ENCODE data around the gene MAP7D3.
"Not testable (repeated sequence)": the region's sequence is repeated elsewhere in the genome, so short reads cannot be mapped to it uniquely, and the experiment has no call there.

The MAP7D3 gene

GRCh38 chrX:136262812-136263315 lies 11.7 kb upstream of the MAP7D3 start:
- Mint-ChIP-seq H3K4me1 (ENCODE audit: low read depth) (peaks cover 18% of the 10 kb centered on the region), H3K9me3 (no peaks in the 10 kb centered on the region), H3K36me3 (ENCODE audit: low read depth) (no peaks in the 10 kb centered on the region), H3K4me3 (no peak overlapping the region), H3K27me3 (ENCODE audit: low read depth) (no peaks in the 10 kb centered on the region), H3K27ac (no peak overlapping the region)
- no peak for DNase-seq (ENCODE audit: low spot score)

- no peaks in the 10 kb centered on the region for H3K36me3 Mint-ChIP-seq (ENCODE audit: low read depth)
- DNase-seq (ENCODE audit: low spot score) = no peak
- no peak overlapping the region for H3K27ac Mint-ChIP-seq
- no peak overlapping the region for H3K4me3 Mint-ChIP-seq
- no peaks in the 10 kb centered on the region for H3K27me3 Mint-ChIP-seq (ENCODE audit: low read depth)
- H3K4me1 Mint-ChIP-seq (ENCODE audit: low read depth) = peaks cover 18% of the 10 kb centered on the region
- H3K9me3 Mint-ChIP-seq = no peaks in the 10 kb centered on the region
Measured at GRCh38 chrX:136262243-136262642, 11.0 kb upstream of the MAP7D3 start.

GRCh38 chrX:136261321-136261720 lies 10.1 kb upstream of the MAP7D3 start:
- H3K27ac Mint-ChIP-seq = no peak overlapping the region
- no peaks in the 10 kb centered on the region for H3K9me3 Mint-ChIP-seq
- H3K4me1 Mint-ChIP-seq (ENCODE audit: low read depth) = peaks cover 18% of the 10 kb centered on the region
- H3K4me3 Mint-ChIP-seq = no peak overlapping the region
- H3K27me3 Mint-ChIP-seq (ENCODE audit: low read depth) = no peaks in the 10 kb centered on the region
- DNase-seq (ENCODE audit: low spot score) = no peak
- H3K36me3 Mint-ChIP-seq (ENCODE audit: low read depth) = no peaks in the 10 kb centered on the region

GRCh38 chrX:136260776-136261175 lies 9.6 kb upstream of the MAP7D3 start:
- H3K27ac Mint-ChIP-seq = no peak overlapping the region
- no peak overlapping the region for H3K4me3 Mint-ChIP-seq

GRCh38 chrX:136259543-136259942 lies 8.3 kb upstream of the MAP7D3 start:
- peak overlapping the region; percentile 53 for H3K4me3 Mint-ChIP-seq
- H3K9me3 Mint-ChIP-seq = no peaks in the 10 kb centered on the region
- no peak for DNase-seq (ENCODE audit: low spot score)
- no peaks in the 10 kb centered on the region for H3K27me3 Mint-ChIP-seq (ENCODE audit: low read depth)
- peaks cover 18% of the 10 kb centered on the region for H3K4me1 Mint-ChIP-seq (ENCODE audit: low read depth)
- H3K27ac Mint-ChIP-seq = peak overlapping the region; percentile 82
- H3K36me3 Mint-ChIP-seq (ENCODE audit: low read depth) = no peaks in the 10 kb centered on the region

More at GRCh38 chrX:136260776-136261175, 9.6 kb upstream of the MAP7D3 start:
- DNase-seq (ENCODE audit: low spot score) = no peak
- no peaks in the 10 kb centered on the region for H3K36me3 Mint-ChIP-seq (ENCODE audit: low read depth)
- H3K27me3 Mint-ChIP-seq (ENCODE audit: low read depth) = no peaks in the 10 kb centered on the region
- H3K4me1 Mint-ChIP-seq (ENCODE audit: low read depth) = peaks cover 18% of the 10 kb centered on the region
- H3K9me3 Mint-ChIP-seq = no peaks in the 10 kb centered on the region

- H3K4me1 Mint-ChIP-seq (ENCODE audit: low read depth) = peaks cover 18% of the 10 kb centered on the region
- no peaks in the 10 kb centered on the region for H3K36me3 Mint-ChIP-seq (ENCODE audit: low read depth)
- H3K27me3 Mint-ChIP-seq (ENCODE audit: low read depth) = no peaks in the 10 kb centered on the region
- no peak overlapping the region for H3K27ac Mint-ChIP-seq
- DNase-seq (ENCODE audit: low spot score) = no peak
- no peak overlapping the region for H3K4me3 Mint-ChIP-seq
- no peaks in the 10 kb centered on the region for H3K9me3 Mint-ChIP-seq
Measured at GRCh38 chrX:136258951-136259350, 7.8 kb upstream of the MAP7D3 start.

- H3K9me3 Mint-ChIP-seq = no peaks in the 10 kb centered on the region
- no peak overlapping the region for H3K4me3 Mint-ChIP-seq
- H3K36me3 Mint-ChIP-seq (ENCODE audit: low read depth) = no peaks in the 10 kb centered on the region
- H3K27ac Mint-ChIP-seq = no peak overlapping the region
- no peak for DNase-seq (ENCODE audit: low spot score)
- H3K27me3 Mint-ChIP-seq (ENCODE audit: low read depth) = no peaks in the 10 kb centered on the region
- peaks cover 22% of the 10 kb centered on the region for H3K4me1 Mint-ChIP-seq (ENCODE audit: low read depth)
Measured at GRCh38 chrX:136256026-136256425, 4.8 kb upstream of the MAP7D3 start.

- no peak for DNase-seq (ENCODE audit: low spot score)
- Mint-ChIP-seq H3K36me3 (ENCODE audit: low read depth) (no peaks in the 10 kb centered on the region), H3K9me3 (no peaks in the 10 kb centered on the region), H3K27ac (no peak overlapping the region), H3K4me3 (no peak overlapping the region), H3K27me3 (ENCODE audit: low read depth) (no peaks in the 10 kb centered on the region), H3K4me1 (ENCODE audit: low read depth) (peaks cover 18% of the 10 kb centered on the region)
Measured at GRCh38 chrX:136255541-136255940, 4.3 kb upstream of the MAP7D3 start.

- Mint-ChIP-seq H3K36me3 (ENCODE audit: low read depth) (peaks cover 1% of the 10 kb centered on the region), H3K4me1 (ENCODE audit: low read depth) (peaks cover 10% of the 10 kb centered on the region), H3K4me3 (peak overlapping the region; percentile 78), H3K27ac (peak overlapping the region; percentile 65), H3K27me3 (ENCODE audit: low read depth) (no peaks in the 10 kb centered on the region), H3K9me3 (no peaks in the 10 kb centered on the region)
- DNase-seq (ENCODE audit: low spot score) = peak; percentile 53
Measured at GRCh38 chrX:136250191-136251040, 784 bp downstream of the MAP7D3 start.

- no peaks in the 10 kb centered on the region for H3K27me3 Mint-ChIP-seq (ENCODE audit: low read depth)
- H3K36me3 Mint-ChIP-seq (ENCODE audit: low read depth) = peaks cover 20% of the 10 kb centered on the region
- no peaks in the 10 kb centered on the region for H3K9me3 Mint-ChIP-seq
- H3K4me3 Mint-ChIP-seq = no peak overlapping the region
- no peak overlapping the region for H3K27ac Mint-ChIP-seq
- no peak for DNase-seq (ENCODE audit: low spot score)
- peaks cover 6% of the 10 kb centered on the region for H3K4me1 Mint-ChIP-seq (ENCODE audit: low read depth)
Measured at GRCh38 chrX:136246201-136246600, 5.0 kb downstream of the MAP7D3 start.

GRCh38 chrX:136237849-136238248 lies 13.4 kb downstream of the MAP7D3 start:
- H3K4me3 Mint-ChIP-seq; H3K4me1 Mint-ChIP-seq (ENCODE audit: low read depth); H3K9me3 Mint-ChIP-seq; DNase-seq (ENCODE audit: low spot score); H3K27ac Mint-ChIP-seq; H3K27me3 Mint-ChIP-seq (ENCODE audit: low read depth): not testable (repeated sequence)
- H3K36me3 Mint-ChIP-seq (ENCODE audit: low read depth) = peaks cover 41% of the 10 kb centered on the region

- no peak for DNase-seq (ENCODE audit: low spot score)
- peaks cover 1% of the 10 kb centered on the region for H3K4me1 Mint-ChIP-seq (ENCODE audit: low read depth)
- no peak overlapping the region for H3K4me3 Mint-ChIP-seq
- H3K36me3 Mint-ChIP-seq (ENCODE audit: low read depth) = peaks cover 38% of the 10 kb centered on the region
- no peaks in the 10 kb centered on the region for H3K9me3 Mint-ChIP-seq
- no peak overlapping the region for H3K27ac Mint-ChIP-seq
- H3K27me3 Mint-ChIP-seq (ENCODE audit: low read depth) = no peaks in the 10 kb centered on the region
Measured at GRCh38 chrX:136237074-136237473, 14.1 kb downstream of the MAP7D3 start.

- Mint-ChIP-seq H3K4me1 (ENCODE audit: low read depth) (peaks cover 28% of the 10 kb centered on the region), H3K9me3 (no peaks in the 10 kb centered on the region), H3K36me3 (ENCODE audit: low read depth) (peaks cover 53% of the 10 kb centered on the region), H3K27me3 (ENCODE audit: low read depth) (no peaks in the 10 kb centered on the region), H3K27ac (peak overlapping the region; percentile 87), H3K4me3 (no peak overlapping the region)
- DNase-seq (ENCODE audit: low spot score) = no peak
Measured at GRCh38 chrX:136228839-136229207, 22.4 kb downstream of the MAP7D3 start.

GRCh38 chrX:136227948-136228838 lies 23.0 kb downstream of the MAP7D3 start:
- no peak for DNase-seq (ENCODE audit: low spot score)
- H3K27me3 Mint-ChIP-seq (ENCODE audit: low read depth) = no peaks in the 10 kb centered on the region

More at GRCh38 chrX:136227948-136228838, 23.0 kb downstream of the MAP7D3 start:
- peak overlapping the region; percentile 87 for H3K27ac Mint-ChIP-seq
- peaks cover 54% of the 10 kb centered on the region for H3K36me3 Mint-ChIP-seq (ENCODE audit: low read depth)
- H3K4me3 Mint-ChIP-seq = peak overlapping the region; percentile 60
- peaks cover 28% of the 10 kb centered on the region for H3K4me1 Mint-ChIP-seq (ENCODE audit: low read depth)
- no peaks in the 10 kb centered on the region for H3K9me3 Mint-ChIP-seq

Data from T-helper 2 cell treated with Interferon-gamma antibody and Interleukin-4, amounts not matched to agents 5 μg/mL and 100 μg/mL, for 36 hours (primary cell).